Ovary (tissue), 9 donors: ENCODE data around the gene TMPRSS13. TPM values are rescaled to one million over a fixed set of nuclear protein-coding genes. Genes with fewer than 3 reads are reported as not detected.

ENCODE experiments used
- DNase-seq, 5 donors: peaks; one replicate each; pipeline ENCODE4 v3.0.0-alpha.2; 2019 to 2020
- H3K27ac ChIP-seq, 2 donors: fragments of 200-600 bp; one replicate each; pipeline versions ENCODE4 v1.5.1 to v1.8.0; 2019 to 2022
- H3K27me3 ChIP-seq: fragments of 200-600 bp; one replicate; pipeline ENCODE4 v1.8.0; 2022
- H3K36me3 ChIP-seq: fragments of 200-600 bp; sonication (generic); one replicate; pipeline ENCODE4 v1.5.1; 2019
- H3K4me1 ChIP-seq: one replicate; pipeline ENCODE4 v1.8.1; 2013; ENCODE audit warnings: mild to moderate bottlenecking, moderate library complexity; ENCODE audit not compliant: insufficient read depth
- H3K4me3 ChIP-seq: fragments of 200-600 bp; sonication (generic); one replicate; pipeline ENCODE4 v1.5.1; 2017
- H3K9me3 ChIP-seq, 2 donors: fragments of 200-600 bp in 1 of 2; sonication (generic) in 1 of 2; one replicate each; pipeline versions ENCODE4 v1.5.1 to v1.8.1; 2013 to 2019; ENCODE audit warnings: mild to moderate bottlenecking in 1 of 2, moderate library complexity in 1 of 2
- EP300 ChIP-seq: sonication (generic); formaldehyde crosslinking; IDR thresholded peaks from one replicate; pipeline ENCODE4 v1.6.1; 2017; ENCODE audit warnings: antibody characterized with exemption
- POLR2A ChIP-seq: fragments of 450-650 bp; IDR thresholded peaks from one replicate; pipeline ENCODE4 v1.6.1; 2017; ENCODE audit warnings: antibody characterized with exemption, mild to moderate bottlenecking, moderate library complexity
- WGBS, 3 donors: extraction: QIAGEN DNeasy Blood & Tissue Kit in 1 of 3; methylation state at CpG; one replicate each; pipeline versions ENCODE4 v1.1.5 to v1.1.7; 2013 to 2017; 5-methylcytosine and 5-hydroxymethylcytosine counted together
- intact Hi-C, 4 donors: fragments of 100-400 bp; cut with DNase I; formaldehyde crosslinking; loops; one replicate each; pipeline versions ENCODE4 v1.11.0 to v1.15.1; 2022 to 2023
- polyA plus RNA-seq, 2 donors: library from polyadenylated mRNA; stranded (reverse); fragments of 200-250 nt in 1 of 2; fragments of 350-450 nt in 1 of 2; fragmentation: Illumina TruSeq in 1 of 2; extraction: RNeasy Lipid Tissue Mini Kit (QIAGEN cat#74804) in 1 of 2; gene quantifications; one replicate each; pipeline ENCODE4 v1.2.3, GENCODE V29; 2013 to 2014
- total RNA-seq, 7 donors: library from RNA; depleted of rRNA in 2 of 7; stranded (reverse); fragments of >200 nt in 2 of 7; fragmentation: NEBNext Ultra II Directional in 3 of 7; extraction: Animal tissue kit (Norgen Biotek cat#: 25700) in 3 of 7; gene quantifications; one replicate each; pipeline versions ENCODE4 v1.1.0 to v1.2.4, GENCODE V29; 2016 to 2023
- TF ChIP-seq, protein P1 (sequence below), 3 donors: fragments of 450-650 bp in 2 of 3; fragments of 200-600 bp in 1 of 3; IDR thresholded peaks; one replicate each; pipeline versions ENCODE4 v1.5.1 to v1.8.0; 2016 to 2022; ENCODE audit warnings: antibody characterized with exemption in 3 of 3, mild to moderate bottlenecking in 1 of 3
- donor health status: DM: no; HTN: no; CAD: no; lungs with moderate emphysema.
- donor health status: DM: no; HTN: no; CAD: no.
- donor health status: Bipolar disorder and iron deficiency.
- donor health status: DM: yes; HTN: yes; CAD: no.
- donor health status: DM: no; HTN: no; CAD: no.
- donor health status: DM: yes; HTN: yes; CAD: no.

The TMPRSS13 gene
- total and polyA plus RNA-seq, 9 donors, result 0.05 to 2.0 (median 0.22) TPM; not detected in 2

DNA sequence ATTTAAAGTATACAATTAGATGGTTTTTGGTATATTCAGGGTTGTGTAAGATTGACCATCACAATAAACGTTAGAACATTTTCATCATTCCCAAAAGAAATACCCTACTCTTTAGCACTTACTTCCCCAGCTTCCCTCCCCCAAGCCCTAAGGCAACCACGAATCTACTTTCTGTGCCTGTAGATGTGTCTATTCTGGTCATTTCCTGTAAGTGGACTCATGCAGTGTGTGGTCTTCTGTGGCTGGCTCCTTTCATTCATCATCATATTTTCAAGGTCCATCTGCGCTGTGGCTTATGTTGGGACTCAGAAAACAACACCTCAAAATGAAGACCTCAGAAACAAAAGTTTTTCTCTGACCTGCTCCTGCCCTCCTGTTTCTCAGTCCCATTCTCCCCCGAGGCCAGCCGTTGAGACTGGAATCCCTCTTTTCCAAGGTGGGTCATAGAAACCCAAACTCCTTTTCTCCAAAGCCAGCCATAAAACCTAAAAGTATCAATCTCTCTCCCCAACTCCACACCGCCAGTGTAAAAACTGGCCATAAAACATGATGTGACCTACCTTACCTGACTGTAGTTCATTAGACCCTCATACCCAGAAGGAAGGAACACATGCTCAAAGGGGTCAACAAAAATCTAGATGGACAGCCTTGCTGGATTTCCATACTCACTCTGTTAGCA lies 12.9 kb upstream of the TMPRSS13 start:
- H3K27ac ChIP-seq, result no peak overlapping the region
- no peak overlapping the region for H3K4me3 ChIP-seq
- no peaks in the 10 kb centered on the region for H3K27me3 ChIP-seq
- TF ChIP-seq, protein P1, sequence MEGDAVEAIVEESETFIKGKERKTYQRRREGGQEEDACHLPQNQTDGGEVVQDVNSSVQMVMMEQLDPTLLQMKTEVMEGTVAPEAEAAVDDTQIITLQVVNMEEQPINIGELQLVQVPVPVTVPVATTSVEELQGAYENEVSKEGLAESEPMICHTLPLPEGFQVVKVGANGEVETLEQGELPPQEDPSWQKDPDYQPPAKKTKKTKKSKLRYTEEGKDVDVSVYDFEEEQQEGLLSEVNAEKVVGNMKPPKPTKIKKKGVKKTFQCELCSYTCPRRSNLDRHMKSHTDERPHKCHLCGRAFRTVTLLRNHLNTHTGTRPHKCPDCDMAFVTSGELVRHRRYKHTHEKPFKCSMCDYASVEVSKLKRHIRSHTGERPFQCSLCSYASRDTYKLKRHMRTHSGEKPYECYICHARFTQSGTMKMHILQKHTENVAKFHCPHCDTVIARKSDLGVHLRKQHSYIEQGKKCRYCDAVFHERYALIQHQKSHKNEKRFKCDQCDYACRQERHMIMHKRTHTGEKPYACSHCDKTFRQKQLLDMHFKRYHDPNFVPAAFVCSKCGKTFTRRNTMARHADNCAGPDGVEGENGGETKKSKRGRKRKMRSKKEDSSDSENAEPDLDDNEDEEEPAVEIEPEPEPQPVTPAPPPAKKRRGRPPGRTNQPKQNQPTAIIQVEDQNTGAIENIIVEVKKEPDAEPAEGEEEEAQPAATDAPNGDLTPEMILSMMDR (IDR thresholded peaks at IDR 0.05), result no peak
- WGBS, 3 donors, result 86 to 91% (median 88%) methylated on average over 6 of the region's 6 CpGs
- peaks cover 8% of the 10 kb centered on the region for H3K4me1 ChIP-seq
- intact Hi-C loops, result loop anchor here in 2 of 4 donors (10.0 kb wide), 2 partner anchors 507 to 517 kb away; no protein-coding TSS in a partner anchor
- no peaks in the 10 kb centered on the region for H3K9me3 ChIP-seq
- no peaks in the 10 kb centered on the region for H3K36me3 ChIP-seq
- DNase-seq, result no peak

DNA sequence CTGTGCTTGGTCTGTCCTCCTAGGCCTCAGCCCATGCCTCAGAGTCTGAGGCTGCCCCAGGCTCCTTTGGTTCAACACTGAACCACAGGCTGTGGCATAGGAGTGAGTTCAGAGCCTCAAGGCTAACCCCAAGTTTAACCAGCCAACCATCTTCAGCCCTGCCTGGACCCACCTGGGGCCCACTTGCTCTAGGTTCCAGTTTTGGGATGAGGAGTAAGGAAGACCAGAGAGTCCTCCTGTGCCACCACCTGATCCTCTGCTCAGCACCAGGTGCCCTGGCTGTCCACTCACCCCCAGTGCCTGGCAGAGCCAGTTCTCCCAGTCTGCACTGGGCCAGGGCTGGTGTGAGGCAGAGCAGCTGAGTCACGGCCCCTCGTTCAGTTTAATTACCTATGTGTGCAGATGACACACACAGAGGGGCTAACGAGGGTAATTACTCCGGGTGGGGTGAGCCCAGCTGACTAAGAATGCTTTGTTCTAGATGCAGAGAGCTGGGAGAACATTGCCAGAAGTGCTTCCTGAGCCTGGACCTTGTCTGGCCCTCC lies 12.0 kb upstream of the TMPRSS13 start:
- Histone ChIP-seq H3K36me3 (no peaks in the 10 kb centered on the region), H3K27me3 (no peaks in the 10 kb centered on the region), H3K9me3 (no peaks in the 10 kb centered on the region), H3K4me1 (peaks cover 6% of the 10 kb centered on the region), H3K27ac (no peak overlapping the region), H3K4me3 (no peak overlapping the region)
- intact Hi-C loops, result loop anchor here in 2 of 4 donors (10.0 kb wide), 2 partner anchors 506 to 516 kb away; no protein-coding TSS in a partner anchor
- WGBS, 3 donors, result 86 to 94% (median 88%) methylated on average over 4 of the region's 4 CpGs
- TF ChIP-seq POLR2A, result no peak
- no peak for DNase-seq

DNA sequence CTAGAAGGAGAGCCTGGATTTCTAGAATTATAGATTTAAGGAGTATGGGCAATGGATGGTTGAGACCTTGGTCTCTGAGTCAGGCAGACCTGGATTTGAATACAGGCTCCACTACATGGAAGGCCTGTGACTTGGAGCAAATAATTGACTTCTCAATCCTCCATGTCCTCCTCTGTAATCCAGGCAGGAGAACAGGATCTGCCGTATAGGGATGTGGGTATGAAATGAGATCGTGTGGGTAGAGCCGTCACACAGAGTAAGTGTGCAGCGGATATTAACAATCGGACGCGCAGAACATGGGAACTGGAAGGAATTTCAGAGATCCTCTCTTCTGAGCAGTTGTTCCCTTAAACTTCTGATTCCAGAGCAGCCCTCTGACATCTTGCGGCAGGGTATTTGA lies 11.5 kb upstream of the TMPRSS13 start:
- H3K9me3 ChIP-seq, result no peaks in the 10 kb centered on the region
- intact Hi-C loops, result loop anchor here in 2 of 4 donors (10.0 kb wide), 2 partner anchors 506 to 516 kb away; no protein-coding TSS in a partner anchor
- H3K27ac ChIP-seq, result no peak overlapping the region
- H3K4me1 ChIP-seq, result peaks cover 6% of the 10 kb centered on the region
- no peak overlapping the region for H3K4me3 ChIP-seq
- TF ChIP-seq, protein P1 (IDR thresholded peaks at IDR 0.05), result no peak
- TF ChIP-seq EP300, result no peak
- TF ChIP-seq POLR2A, result no peak
- DNase-seq, result no peak
- no peaks in the 10 kb centered on the region for H3K27me3 ChIP-seq
- no peaks in the 10 kb centered on the region for H3K36me3 ChIP-seq
- WGBS, 3 donors, result 95 to 98% (median 96%) methylated on average over 8 of the region's 8 CpGs

DNA sequence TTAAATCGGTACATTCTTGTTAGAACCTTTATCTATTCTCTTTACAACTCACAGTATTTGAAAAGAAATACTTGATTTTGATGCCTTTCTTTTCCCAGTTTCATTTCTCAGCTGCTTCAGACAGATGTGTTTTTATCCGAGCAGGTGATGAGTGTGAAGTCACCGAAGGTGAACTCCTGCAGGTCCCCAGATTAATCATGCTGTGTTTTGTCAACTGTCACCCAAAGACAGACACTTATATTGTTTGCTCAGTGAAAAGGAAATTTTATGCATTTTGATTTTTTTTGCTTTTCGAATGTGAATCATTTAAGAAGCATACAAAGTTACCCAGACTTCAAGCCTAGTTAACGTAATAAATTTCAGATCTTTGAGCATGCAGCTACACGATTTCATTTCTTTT lies 7.8 kb upstream of the TMPRSS13 start:
- H3K4me3 ChIP-seq, result no peak overlapping the region
- no peaks in the 10 kb centered on the region for H3K9me3 ChIP-seq
- TF ChIP-seq EP300 (no peak), POLR2A (no peak)
- TF ChIP-seq, protein P1 (IDR thresholded peaks at IDR 0.05), result no peak
- peaks cover 6% of the 10 kb centered on the region for H3K4me1 ChIP-seq
- no peak overlapping the region for H3K27ac ChIP-seq
- intact Hi-C loops, result no loop called here
- DNase-seq, result no peak
- WGBS, 3 donors, result 30 to 41% (median 32%) methylated on average over 6 of the region's 6 CpGs
- no peaks in the 10 kb centered on the region for H3K36me3 ChIP-seq
- no peaks in the 10 kb centered on the region for H3K27me3 ChIP-seq
